HG03039 (cell line): Measurements from ENCODE around the gene GPR108.
"Not testable (repeated sequence)": the region's sequence is repeated elsewhere in the genome, so short reads cannot be mapped to it uniquely, and the experiment has no call there.

Experiments
- ATAC-seq: cut with Tn5 transposase; IDR thresholded peaks from one replicate; pipeline ENCODE4 v1.9.1; 2021; ENCODE audit warnings: mild to moderate bottlenecking, moderate library complexity; ENCODE audit not compliant: unreplicated experiment

The GPR108 gene

DNA sequence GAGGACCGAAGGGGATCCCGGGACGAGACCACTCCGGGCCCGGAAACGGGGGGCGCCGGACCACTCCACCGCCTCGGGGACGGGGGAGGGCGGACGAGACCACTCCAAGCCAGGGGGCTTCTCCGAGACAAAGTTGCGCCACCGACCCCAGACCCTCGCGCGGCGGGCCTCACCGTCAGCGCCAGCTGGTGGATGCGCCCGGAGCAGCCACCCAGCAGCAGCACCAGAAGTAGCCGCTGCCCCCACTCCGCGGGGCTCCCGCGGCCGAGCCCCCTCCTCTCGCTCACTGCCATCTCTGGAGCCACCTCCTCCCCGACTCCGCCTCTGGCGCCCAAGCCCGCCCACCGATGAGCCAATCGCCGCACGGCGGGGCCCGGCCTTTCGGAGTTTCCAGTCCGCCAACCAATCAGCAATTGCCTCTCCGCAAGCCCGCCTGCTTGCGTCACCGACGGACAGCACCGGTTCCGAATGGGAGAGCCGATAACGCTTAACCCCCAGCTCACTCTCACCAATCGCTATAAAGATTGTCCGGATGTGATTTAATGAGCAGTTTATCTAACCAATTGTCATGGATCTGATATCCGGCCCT lies at the start of gene GPR108:
Gene GPR108 (minus strand): TSS at position 297 of the 589 bp plus-strand sequence. CDS start 4 bp downstream, at position 293.
- peak; percentile 60 for ATAC-seq

DNA sequence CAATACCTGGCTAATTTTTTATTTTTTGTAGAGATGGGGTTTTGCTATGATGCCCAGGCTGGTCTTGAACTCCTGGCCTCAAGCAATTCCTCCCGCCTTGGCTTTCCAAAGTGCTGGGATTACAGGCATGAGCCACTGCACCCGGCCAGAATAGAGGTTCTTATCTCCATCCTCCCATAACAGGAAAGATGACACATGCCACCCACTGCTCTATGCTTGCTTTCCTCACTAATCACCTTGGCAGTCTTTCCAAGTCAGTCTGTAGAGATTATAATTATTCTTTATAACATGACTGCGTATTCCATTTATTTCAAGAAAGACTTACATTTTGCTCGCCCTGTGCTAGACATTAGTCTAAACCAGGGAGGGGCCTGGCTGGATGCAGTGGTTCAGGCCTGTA lies 41.8 kb upstream of the GPR108 start:
- no peak for ATAC-seq

DNA sequence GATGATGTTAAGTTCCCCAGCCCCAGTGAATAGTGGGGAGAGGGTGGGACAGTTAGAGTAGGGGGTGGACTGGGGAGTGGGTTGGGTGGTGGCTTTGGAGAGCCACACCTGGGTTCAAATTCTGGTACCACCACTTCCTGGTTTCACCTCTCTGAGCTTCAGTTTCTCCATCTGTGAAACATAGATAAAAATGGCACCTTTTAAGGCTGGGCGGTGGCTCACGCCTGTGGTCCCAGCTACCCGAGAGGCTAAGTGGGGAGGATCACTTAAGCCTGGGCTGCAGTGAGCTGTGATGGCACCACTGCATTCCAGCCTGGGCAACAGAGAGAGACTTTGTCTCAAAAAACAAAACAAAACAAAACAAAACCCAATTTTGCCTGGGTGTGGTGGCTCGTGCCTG lies 41.0 kb upstream of the GPR108 start:
- no peak for ATAC-seq

DNA sequence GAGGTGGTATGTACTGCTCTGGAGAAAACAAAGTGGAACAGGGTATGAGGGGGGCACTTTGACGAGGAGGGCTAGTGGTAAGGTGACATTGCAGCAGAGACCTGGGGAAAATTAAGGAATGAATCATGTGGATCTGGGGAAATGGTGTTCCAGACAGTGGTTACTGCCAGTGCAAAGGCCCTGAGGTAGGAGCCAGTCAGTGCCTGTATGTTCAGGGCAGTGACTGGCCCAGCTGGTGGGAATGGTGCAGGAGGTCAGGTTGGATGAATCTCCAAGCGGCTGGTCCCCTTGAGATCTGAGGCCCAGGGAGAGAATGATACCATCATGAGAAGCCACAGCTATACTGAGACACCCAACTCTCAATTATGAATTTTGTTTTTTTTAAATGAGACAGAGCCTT lies 40.1 kb upstream of the GPR108 start:
- ATAC-seq, result no peak

DNA sequence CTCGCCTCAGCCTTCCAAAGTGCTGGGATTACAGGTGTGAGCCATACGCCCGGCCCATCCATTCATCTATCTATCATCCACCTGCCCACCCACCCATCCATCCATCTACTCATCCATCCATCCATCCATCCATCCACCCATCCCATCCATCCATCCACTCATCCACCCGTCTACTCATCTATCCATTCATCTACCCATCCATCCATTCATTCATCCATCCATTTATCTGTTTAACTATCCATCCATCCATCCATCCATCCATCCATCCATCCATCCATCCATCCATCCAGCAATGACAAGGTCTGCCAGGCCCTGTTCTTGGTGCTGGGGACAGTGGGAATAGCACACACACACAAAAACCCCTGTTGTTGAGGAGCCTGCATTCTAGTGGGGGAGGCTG lies 39.6 kb upstream of the GPR108 start:
- no peak for ATAC-seq

DNA sequence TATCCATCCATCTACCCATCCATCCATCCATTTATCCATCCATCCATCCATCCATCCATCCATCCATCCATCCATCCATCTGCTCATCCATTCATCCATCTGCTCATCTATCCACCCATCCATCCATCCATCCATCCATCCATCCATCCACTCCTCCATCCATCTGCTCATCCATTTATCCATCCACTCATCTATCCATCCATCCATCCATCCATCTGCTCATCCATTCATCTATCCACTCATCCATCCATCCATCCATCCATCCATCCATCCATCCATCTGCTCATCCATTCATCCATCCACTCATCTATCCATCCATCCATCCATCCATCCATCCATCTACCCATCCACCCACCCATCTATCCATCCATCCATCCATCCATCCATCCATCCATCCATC lies 38.7 kb upstream of the GPR108 start:
- ATAC-seq, result not testable (repeated sequence)

DNA sequence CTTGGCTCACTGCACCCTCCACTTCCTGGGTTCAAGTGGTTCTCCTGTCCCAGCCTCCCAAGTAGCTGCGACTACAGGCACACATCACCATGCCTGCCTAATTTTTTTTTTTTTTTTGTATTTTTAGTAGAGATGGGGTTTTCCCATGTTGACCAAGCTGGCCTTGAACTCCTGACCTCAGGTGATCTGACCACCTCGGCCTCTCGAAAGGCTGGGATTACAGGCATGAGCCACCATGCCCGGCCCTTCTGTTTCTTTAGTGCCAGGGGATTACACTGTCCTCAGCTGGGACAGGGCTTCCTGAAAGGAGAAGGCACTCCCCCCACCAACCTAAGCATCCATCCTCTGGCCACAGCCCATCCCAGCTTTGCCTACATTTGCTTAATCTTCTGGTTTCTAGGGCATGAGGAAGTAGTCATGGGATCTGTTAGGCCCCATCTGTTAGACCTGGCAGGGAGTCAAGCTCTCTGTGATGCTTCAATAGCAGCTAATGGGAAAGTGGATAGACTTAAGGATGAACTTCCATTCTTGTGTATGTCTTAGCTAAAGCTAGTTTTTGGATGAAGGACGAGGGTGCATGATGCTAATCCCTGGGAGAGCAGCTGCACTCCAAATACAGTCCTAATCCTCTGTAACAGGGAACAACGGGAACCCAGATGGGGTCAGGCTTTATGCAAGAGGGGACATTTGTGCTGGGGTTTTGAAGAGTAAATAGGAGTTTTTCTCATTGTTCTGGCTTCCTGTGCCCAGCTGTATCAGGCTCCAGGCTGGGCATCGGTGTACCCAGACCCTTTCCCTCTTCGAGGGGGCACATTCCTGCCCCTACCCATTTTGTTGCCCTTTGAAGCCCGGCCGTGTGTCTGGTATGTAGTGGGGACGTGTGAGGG lies 37.7 kb upstream of the GPR108 start:
- ATAC-seq, result no peak

DNA sequence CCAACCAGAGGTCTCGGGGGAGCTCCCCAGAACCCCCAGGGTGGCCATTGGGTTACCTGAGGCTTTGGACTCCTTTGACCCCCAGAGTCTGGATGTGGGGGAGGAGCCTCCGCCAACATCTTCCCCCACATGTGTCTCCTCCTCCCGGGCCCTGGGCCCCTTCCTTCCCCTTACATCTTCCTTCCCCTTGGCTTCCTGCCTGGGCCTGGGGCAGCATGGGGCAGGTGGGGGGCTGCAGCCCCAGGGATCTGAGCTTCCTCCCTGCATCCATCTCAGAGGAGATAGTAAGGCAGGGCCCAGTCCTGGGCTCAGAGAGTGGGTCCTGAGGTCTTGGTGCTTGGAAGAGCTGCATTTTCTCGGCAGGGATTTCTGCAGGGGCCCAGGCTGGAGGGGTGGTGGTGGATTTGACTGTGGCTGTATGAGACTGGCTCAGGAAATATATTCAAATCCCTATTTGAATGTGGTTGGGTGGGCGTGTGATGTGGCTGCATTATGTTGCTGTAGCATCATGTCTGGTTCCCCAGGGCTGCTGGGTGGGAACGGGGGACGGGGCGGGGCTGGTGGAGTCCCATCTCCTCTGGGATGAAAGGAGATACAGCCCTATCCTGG lies 36.0 kb upstream of the GPR108 start:
- ATAC-seq, result no peak

DNA sequence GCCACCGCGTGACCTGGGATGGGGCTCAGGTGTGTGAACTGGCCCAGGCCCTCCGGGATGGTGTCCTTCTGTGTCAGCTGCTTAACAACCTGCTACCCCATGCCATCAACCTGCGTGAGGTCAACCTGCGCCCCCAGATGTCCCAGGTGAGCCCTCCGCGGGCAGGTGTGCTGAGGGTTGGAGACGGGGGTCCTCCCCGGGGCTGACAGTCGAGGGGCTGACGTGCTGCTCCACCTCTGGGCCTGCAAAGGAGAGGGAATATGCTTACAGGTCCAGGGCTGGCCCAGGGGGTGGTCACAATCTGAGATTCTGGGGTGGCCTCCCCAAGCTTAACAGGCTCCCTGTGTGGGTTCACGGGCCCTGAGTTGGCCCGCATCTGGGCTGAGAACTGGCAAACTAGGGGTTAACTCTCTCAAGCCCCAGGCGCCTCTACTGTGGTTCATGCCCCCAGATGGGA lies 35.5 kb upstream of the GPR108 start:
- ATAC-seq, result no peak

DNA sequence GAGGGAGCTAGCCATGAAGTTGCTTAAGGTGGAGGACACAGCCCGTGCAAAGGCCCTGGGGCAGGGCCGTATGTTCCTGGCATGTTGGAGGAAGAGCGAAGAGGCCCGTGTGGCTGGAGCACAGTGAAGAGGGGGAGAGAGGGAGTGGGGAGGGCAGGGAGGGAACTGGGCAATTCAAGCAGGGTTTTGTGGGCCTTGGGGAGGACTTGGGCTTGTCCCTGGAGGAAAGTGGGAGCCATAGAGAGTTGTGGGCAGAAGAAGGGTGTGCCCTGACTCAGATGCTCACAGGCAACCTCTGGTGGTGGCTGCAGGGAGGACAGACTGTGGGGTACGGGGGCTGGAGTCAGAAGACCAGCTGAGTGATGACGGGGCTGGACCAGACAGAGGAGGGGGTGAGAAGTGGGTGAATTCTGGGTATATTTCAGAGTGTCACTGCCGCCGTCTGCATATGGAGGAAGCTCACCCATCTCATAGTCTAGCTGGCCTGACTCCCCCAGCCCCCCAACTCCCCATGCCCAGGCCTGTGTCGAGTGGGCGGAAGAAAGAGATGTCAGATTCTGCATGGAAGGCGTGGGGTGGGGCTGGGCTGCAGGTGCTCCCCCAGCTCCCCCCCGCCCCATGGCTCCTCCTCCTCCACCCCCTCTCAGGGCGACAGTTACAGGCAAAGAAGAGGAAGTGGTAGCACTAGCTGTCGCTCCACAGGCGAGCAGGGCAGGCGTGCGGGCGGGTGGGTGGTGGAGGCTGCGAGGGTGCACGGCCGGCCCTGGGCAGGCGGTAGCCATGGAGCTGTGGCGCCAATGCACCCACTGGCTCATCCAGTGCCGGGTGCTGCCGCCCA lies 34.9 kb upstream of the GPR108 start, which contains the start of gene VAV1:
Gene VAV1 (plus strand): TSS at position 681 of the 838 bp plus-strand sequence. CDS start 100 bp downstream, at position 781.
- ATAC-seq, result peak; percentile 42

DNA sequence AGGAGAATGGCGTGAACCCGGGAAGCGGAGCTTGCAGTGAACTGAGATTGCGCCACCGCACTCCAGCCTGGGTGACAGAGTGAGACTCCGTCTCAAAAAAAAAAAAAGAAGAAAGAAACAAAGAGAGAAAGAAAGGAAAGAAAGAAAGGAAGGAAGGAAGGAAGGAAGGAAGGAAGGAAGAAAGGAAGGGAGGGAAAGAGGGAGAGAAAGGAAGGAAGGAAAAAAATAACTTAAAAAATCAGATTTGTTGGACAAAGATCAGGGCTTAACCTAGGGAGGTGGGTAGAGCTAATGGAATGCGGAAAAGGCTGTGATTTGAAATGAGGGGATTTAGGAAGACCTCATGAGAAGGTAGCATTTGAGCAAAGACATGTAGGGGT lies 34.3 kb upstream of the GPR108 start:
- ATAC-seq, result not testable (repeated sequence)

DNA sequence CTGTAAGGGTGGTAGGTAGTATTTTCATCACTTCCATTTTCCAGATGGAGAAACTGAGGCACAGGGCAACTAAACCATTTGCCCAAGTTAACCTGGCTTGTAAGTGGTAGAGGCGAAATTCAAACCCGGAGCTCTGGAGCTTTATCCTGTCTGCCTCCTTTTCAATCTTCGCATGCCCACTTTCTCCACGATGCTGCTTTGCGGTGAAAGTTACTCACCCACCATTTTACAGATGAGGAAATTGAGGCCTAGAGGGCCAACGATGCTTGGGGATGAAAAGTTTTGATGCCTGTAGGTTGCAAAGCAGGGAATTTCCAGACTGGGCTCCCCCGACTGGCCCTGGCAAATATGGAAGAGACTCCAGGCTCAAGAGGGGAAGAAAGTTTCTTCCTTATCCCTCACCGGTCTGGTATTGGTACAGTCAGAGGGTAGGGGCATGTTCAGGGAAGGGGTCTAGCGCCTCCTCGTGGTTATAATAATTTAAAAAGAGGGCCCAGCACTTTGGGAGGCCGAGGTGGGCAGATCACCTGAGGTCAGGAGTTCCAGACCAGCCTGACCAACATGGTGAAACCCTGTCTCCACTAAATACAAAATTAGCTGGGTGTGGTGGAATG lies 31.7 kb upstream of the GPR108 start:
- ATAC-seq, result no peak

DNA sequence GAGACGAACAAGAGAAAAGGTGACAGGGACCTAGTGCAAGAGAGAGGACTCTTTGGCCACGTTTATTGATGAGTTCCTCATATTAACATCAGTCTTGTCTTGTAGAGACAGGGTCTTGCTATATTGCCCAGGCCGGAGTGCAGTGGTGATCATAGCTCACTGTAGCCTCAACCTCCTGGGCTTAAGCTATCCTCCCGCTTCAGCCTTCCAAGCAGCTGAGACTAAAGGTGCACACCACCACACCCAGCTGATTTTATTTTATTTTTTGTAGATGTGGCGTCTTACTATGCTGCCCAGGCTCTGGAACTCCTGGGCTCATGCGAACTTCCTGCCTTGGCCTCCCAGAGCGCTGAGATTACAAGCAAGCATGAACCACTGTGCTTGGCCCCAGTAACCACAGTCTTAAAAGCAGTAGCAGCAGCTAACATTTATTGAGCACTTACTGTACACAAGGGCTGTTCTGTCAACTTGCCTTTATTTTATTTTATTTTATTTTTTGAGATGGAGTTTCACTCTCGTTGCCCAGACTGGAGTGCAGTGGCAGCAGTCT lies 30.9 kb upstream of the GPR108 start:
- ATAC-seq, result no peak

DNA sequence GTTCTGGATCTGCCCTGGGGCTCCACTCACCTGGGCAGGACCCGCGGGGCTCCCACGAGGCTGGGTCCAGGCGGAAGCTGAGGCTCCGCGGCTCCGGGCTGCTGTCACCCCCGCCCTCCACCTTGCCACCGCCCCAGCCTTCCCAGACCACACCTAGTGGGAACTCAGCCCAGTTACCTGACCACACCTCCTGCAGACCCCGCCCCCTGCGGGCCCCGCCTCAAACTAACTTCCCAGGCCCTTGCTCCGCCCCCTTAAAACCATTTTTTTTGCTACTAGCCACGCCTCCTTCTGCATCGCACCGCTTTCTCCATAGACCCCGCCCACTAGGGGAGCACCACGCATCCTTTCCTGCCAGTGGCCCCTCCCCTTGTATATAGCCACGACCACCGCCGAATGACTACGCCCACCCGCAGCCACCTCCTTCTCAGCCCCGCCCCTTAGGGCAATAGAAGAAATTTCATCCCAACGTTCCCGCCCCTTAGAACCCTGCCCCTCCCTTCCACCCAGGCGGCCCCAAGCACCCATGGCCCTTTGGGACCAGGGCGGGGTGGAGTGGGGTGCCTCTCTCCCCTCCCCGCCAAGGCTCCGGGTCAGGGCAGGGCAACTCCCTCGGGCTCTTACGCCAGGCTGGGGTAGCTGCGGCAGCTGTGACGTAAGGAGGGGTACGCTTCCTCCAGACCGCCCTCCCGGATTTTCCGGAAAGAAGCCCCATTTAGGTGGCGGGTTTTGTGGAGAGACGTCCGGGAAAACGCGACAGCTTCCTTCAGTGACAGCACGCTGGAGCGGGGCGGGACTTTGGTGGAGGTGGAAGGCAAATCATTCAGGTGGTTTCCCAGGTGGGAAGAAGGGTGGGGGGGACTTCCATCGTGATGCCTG lies 30.2 kb upstream of the GPR108 start, which contains the start of gene SH2D3A:
Gene SH2D3A (minus strand): TSS at position 79 of the 879 bp plus-strand sequence. CDS start 3,687 bp downstream, outside the sequence.
- ATAC-seq, result peak; percentile 53

DNA sequence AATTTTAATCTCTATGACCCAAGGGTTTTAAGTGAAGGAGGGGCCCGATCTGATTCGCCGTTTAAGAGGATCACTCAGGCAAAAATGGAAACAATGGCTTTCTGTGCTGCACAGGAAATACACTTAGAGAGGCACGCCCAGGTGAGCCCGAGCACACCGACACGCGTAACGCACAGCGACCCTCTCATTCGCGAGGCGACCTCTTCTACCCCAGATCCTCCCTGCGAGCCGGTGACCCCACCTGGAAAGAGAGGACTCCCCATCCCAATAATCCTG lies 29.6 kb upstream of the GPR108 start:
- ATAC-seq, result peak; percentile 1

DNA sequence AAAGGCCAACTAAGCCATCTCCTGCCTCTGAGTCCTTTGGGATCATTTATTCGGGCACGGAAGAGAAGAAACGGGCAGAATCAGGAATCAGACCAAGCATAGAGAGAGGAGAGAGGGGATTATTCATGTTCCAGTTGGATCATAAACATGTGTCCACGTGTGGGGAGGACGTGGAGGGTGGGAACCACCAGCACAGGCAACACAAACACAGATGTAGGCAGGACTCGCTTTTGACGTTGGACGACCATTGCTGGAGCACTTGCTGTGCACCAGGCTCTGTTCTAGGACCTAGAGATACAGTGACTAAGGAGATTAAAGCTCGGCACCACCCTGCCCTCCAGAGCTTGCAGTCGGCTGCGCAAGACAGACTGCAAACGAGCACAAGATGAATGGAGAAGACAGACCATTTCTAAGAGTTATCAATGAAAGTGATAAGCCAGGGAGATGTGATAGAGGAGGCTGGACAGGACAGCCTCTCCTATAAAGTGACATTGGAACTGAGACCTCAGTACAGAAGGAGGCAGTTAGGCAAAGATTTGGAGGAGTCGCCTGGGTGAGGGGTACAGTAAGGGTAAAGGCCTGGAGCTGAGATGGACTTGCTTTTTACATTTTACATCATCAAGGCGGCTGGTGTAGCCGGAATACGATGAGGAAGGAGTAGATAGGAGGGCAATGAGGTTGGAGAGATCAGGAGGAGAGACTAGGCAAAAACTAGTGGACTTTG lies 29.1 kb upstream of the GPR108 start:
- no peak for ATAC-seq

DNA sequence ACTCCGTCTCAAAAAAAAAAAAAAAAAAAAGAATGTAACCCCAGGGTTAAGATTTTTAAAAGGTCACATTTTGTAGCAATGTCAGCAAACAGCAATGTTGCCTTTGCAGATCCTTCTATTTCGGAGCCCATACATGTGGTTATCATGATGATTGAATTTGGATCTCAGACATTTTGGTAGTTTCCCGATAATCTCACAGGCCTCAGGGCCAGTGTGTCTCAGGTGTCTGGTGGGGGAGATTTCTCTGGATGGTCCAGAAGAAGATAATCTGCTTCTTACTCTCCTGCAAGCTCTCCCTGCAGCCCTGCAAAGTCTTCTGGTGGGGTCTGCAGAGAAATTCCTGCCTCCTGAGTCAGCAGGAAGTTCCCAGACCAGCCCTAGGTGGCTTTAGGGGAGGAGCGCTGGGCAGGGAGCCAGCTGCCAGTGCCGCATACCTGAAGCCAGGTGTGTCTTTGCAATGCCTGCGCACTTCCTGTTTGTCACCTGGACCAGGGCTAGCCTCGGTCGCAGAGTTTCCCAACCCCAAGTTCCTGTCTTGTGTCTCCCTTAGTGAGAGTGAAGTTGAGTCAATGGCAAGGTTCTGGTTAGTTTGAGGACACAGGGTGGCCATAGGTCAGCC lies 28.5 kb upstream of the GPR108 start:
- ATAC-seq, result no peak

DNA sequence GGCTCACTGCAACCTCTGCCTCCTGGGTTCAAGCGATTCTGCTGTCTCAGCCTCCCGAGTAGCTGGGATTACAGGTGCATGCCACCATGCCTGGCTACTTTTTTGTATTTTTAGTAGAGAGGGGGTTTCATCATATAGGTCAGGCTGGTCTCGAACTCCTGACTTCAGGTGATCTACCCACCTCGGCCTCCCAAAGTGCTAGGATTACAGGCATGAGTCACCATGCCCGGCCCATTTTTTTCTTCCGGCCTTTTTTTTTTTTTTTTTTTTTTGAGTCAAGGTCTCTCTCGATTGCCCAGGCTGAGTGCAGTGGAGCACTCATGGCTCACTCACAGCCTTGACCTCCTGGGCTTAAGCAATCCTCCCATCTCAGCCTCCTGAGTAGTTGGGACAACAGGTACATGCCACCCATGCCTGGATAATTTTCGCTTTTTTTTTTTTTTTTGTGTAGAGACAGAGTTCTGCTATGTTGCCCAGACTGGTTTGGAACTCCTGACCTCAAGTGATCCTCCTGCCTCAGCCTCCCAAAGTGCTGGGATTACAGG lies 24.9 kb upstream of the GPR108 start:
- ATAC-seq, result not testable (repeated sequence)
